NOMO-1 treated with DMSO at 0.1 percent for 48 hours (cell line): ENCODE results near the gene THBS1.

ENCODE experiments used
- DNase-seq: peaks from one replicate; lab custom pipeline; 2025; ENCODE audit not compliant: unreplicated experiment; lab: John Stamatoyannopoulos, UW

The THBS1 gene

GRCh38 chr15:39602143-39602542, 21.3 kb downstream of the THBS1 start:
- DNase-seq = no peak

GRCh38 chr15:39605146-39605545, 24.3 kb downstream of the THBS1 start:
- no peak for DNase-seq

- no peak for DNase-seq
Measured at GRCh38 chr15:39608185-39609139, 27.6 kb downstream of the THBS1 start.

- DNase-seq = no peak
Measured at GRCh38 chr15:39609166-39609916, 28.5 kb downstream of the THBS1 start.

GRCh38 chr15:39610665-39611064, 29.8 kb downstream of the THBS1 start:
- DNase-seq = no peak

GRCh38 chr15:39613271-39613670, 32.4 kb downstream of the THBS1 start:
- DNase-seq = no peak

- peak; percentile 38 for DNase-seq
Measured at GRCh38 chr15:39613861-39614260, 33.0 kb downstream of the THBS1 start.

GRCh38 chr15:39616731-39617455, 36.0 kb downstream of the THBS1 start:
- DNase-seq = peak; percentile 2

GRCh38 chr15:39618063-39618823, 37.4 kb downstream of the THBS1 start:
- DNase-seq = no peak

GRCh38 chr15:39621210-39621609, 40.3 kb downstream of the THBS1 start:
- no peak for DNase-seq

GRCh38 chr15:39621976-39622375, 41.1 kb downstream of the THBS1 start:
- DNase-seq = no peak

GRCh38 chr15:39622660-39623516, 42.0 kb downstream of the THBS1 start:
- DNase-seq = no peak

GRCh38 chr15:39623529-39623931, 42.7 kb downstream of the THBS1 start:
- peak; percentile 89 for DNase-seq

- DNase-seq = peak; percentile 83
Measured at GRCh38 chr15:39624806-39625205, 43.9 kb downstream of the THBS1 start.

GRCh38 chr15:39625451-39625850, 44.6 kb downstream of the THBS1 start:
- no peak for DNase-seq

GRCh38 chr15:39625856-39626255, 45.0 kb downstream of the THBS1 start:
- no peak for DNase-seq

GRCh38 chr15:39627451-39628143, 46.7 kb downstream of the THBS1 start:
- no peak for DNase-seq

- no peak for DNase-seq
Measured at GRCh38 chr15:39628144-39628508, 47.2 kb downstream of the THBS1 start.
